ENCODE measurements around the gene ITM2B. TPM values are rescaled to one million over a fixed set of nuclear protein-coding genes. Genes with fewer than 3 reads are reported as not detected.

ITM2B gene
- total and polyA plus RNA-seq, 4 donors, result 114 to 379 (median 202) TPM

GRCh38 chr13:48253849-48254248 is 20.8 kb downstream of the ITM2B start:
- TF ChIP-seq ATF3 (IDR thresholded peaks at IDR 0.05) (peak; percentile 39), RAD21 (IDR thresholded peaks at IDR 0.05) (peak; percentile 32 to 45), JUND (IDR thresholded peaks at IDR 0.05) (peak in 1 of 2 donors; percentile 44), ZBTB33 (IDR thresholded peaks at IDR 0.05) (peak; percentile 32), SP1 (IDR thresholded peaks at IDR 0.05) (peak; percentile 27), MAX (IDR thresholded peaks at IDR 0.05) (peak; percentile 40), REST (IDR thresholded peaks at IDR 0.05) (peak; percentile 22), HNF4G (IDR thresholded peaks at IDR 0.05) (no peak), NR2F2 (IDR thresholded peaks at IDR 0.05) (peak; percentile 44), YY1 (IDR thresholded peaks at IDR 0.05) (peak; percentile 67), FOXA1 (IDR thresholded peaks at IDR 0.05) (no peak), RXRA (IDR thresholded peaks at IDR 0.05) (peak; percentile 39 to 77), TAF1 (conservative IDR thresholded peaks at IDR 0.05) (no peak), HNF4A (conservative IDR thresholded peaks at IDR 0.05) (peak; percentile 26 to 68), GABPA (IDR thresholded peaks at IDR 0.05 in 1 of 2, conservative IDR thresholded peaks at IDR 0.05 in 1 of 2) (peak in 1 of 2 donors; percentile 55), FOXA2 (IDR thresholded peaks at IDR 0.05) (no peak), EGR1 (IDR thresholded peaks at IDR 0.05; ENCODE audit: low read depth in 2 of 2) (no peak)
- TF ChIP-seq, protein P1, sequence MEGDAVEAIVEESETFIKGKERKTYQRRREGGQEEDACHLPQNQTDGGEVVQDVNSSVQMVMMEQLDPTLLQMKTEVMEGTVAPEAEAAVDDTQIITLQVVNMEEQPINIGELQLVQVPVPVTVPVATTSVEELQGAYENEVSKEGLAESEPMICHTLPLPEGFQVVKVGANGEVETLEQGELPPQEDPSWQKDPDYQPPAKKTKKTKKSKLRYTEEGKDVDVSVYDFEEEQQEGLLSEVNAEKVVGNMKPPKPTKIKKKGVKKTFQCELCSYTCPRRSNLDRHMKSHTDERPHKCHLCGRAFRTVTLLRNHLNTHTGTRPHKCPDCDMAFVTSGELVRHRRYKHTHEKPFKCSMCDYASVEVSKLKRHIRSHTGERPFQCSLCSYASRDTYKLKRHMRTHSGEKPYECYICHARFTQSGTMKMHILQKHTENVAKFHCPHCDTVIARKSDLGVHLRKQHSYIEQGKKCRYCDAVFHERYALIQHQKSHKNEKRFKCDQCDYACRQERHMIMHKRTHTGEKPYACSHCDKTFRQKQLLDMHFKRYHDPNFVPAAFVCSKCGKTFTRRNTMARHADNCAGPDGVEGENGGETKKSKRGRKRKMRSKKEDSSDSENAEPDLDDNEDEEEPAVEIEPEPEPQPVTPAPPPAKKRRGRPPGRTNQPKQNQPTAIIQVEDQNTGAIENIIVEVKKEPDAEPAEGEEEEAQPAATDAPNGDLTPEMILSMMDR (IDR thresholded peaks at IDR 0.05; ENCODE audit: low read depth, low read length, missing input control), result no peak
- WGBS, result 21% methylated on average over 2 of the region's 2 CpGs
- no peaks in the 10 kb centered on the region for H3K9me3 ChIP-seq (ENCODE audit: control insufficient read depth in 4 of 4, low read length in 3 of 4)
- peaks cover 4 to 34% (median 26%) of the 10 kb centered on the region in 4 donors for H3K36me3 ChIP-seq (ENCODE audit: control insufficient read depth in 4 of 4, insufficient read depth in 3 of 4, low read depth in 1 of 4, low read length in 3 of 4)
- H3K27me3 ChIP-seq (ENCODE audit: control insufficient read depth in 4 of 4, insufficient read depth in 4 of 4, low read length in 3 of 4), result no peaks in the 10 kb centered on the region
- H3K9ac ChIP-seq (ENCODE audit: low read depth in 1 of 2, low read length in 2 of 2), result no peak overlapping the region
- DNase-seq (ENCODE audit: low spot score), result no peak
- H3K27ac ChIP-seq (ENCODE audit: low read depth in 1 of 2, low read length in 2 of 2), result peak overlapping the region; percentile 60 to 65
- H3K4me3 ChIP-seq (ENCODE audit: low read depth in 1 of 3, low read length in 3 of 3), result no peak overlapping the region
- peaks cover 2 to 19% (median 12%) of the 10 kb centered on the region in 4 donors for H3K4me1 ChIP-seq (ENCODE audit: control insufficient read depth in 4 of 4, insufficient read depth in 4 of 4, low read length in 3 of 4)
